Lung microvascular endothelial cell (primary cell): ENCODE data around the gene MYG1. TPM values are rescaled to one million over a fixed set of nuclear protein-coding genes. Genes with fewer than 3 reads are reported as not detected.

Source experiments
- DNase-seq, 2 donors: peaks; one replicate each; pipeline versions ENCODE4 v3.0.0 to v3.0.0-alpha.2; 2010; ENCODE audit warnings: low read depth in 2 of 2
- total RNA-seq: library from RNA; depleted of rRNA; stranded (reverse); fragments of >200 nt; gene quantifications from 2 replicates; pipeline ENCODE4 v1.2.1, GENCODE V29; 2014

MYG1 gene
- total RNA-seq, result 31.6 and 35.9 TPM in 2 replicates

GRCh38 chr12:53299454-53300180, at the start of gene MYG1:
MYG1 (plus strand) TSS chr12:53299695; CDS start chr12:53299738, 43 bp downstream.
- DNase-seq, result peak; percentile 90 to 91

- peak; percentile 75 for DNase-seq
Observed at GRCh38 chr12:53251477-53252348, 47.8 kb upstream of the MYG1 start.

- DNase-seq, result no peak
Observed at GRCh38 chr12:53252349-53252916, 47.1 kb upstream of the MYG1 start.

- no peak for DNase-seq
Observed at GRCh38 chr12:53253298-53253697, 46.2 kb upstream of the MYG1 start.

GRCh38 chr12:53254816-53255545, 44.5 kb upstream of the MYG1 start:
- DNase-seq, result no peak

- DNase-seq, result no peak
Observed at GRCh38 chr12:53255996-53256395, 43.5 kb upstream of the MYG1 start.

GRCh38 chr12:53258541-53259539, 40.7 kb upstream of the MYG1 start:
- peak; percentile 26 to 57 for DNase-seq

- no peak for DNase-seq
Observed at GRCh38 chr12:53259891-53260290, 39.6 kb upstream of the MYG1 start.

GRCh38 chr12:53265783-53266182, 33.7 kb upstream of the MYG1 start:
- DNase-seq, result no peak

GRCh38 chr12:53267306-53267998, 32.0 kb upstream of the MYG1 start:
- peak in 1 of 2 donors; percentile 12 for DNase-seq

GRCh38 chr12:53267999-53268629, 31.4 kb upstream of the MYG1 start, which contains the start of gene ESPL1:
ESPL1 (plus strand) TSS chr12:53268299; CDS start chr12:53268767, 468 bp downstream.
- DNase-seq, result peak; percentile 72 to 75

GRCh38 chr12:53268630-53269562, 30.6 kb upstream of the MYG1 start:
- DNase-seq, result no peak

- DNase-seq, result no peak
Observed at GRCh38 chr12:53274445-53274844, 25.1 kb upstream of the MYG1 start.

- no peak for DNase-seq
Observed at GRCh38 chr12:53276511-53276910, 23.0 kb upstream of the MYG1 start.

GRCh38 chr12:53277981-53278380, 21.5 kb upstream of the MYG1 start:
- no peak for DNase-seq

- DNase-seq, result no peak
Observed at GRCh38 chr12:53279283-53279869, 20.1 kb upstream of the MYG1 start.

- DNase-seq, result no peak
Observed at GRCh38 chr12:53279888-53280498, 19.5 kb upstream of the MYG1 start.
